GM12801 (cell line): Measurements from ENCODE around the gene ASPA.

ENCODE experiments used
- CTCF ChIP-seq: IDR thresholded peaks from one replicate; pipeline ENCODE4 v1.5.1; 2011; ENCODE audit warnings: control low read depth; ENCODE audit not compliant: insufficient read length; ENCODE audit errors: extremely low read depth

The ASPA gene

GRCh38 chr17:3542410-3543088 is 66.8 kb downstream of the ASPA start:
- TF ChIP-seq CTCF, result no peak

DNA sequence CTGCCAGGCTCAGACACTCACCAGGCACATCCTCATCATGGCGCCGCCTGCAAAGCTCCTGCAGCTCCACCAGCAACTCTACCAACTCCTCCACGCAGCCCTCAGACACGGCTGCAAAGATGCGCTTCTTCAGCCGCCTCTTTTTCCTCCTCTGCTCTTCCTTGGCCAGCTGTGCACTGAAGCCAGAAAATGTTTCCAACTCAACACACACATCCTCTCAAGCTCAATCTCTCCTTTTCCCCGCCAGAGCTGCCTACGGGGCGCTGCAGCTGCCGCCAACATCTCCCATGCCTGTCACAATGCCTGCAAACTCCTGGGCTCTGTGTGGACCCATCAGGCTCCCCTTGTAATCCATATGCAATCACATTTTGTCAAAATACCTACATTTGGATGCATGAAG is 67.7 kb downstream of the ASPA start:
- no peak for TF ChIP-seq CTCF

DNA sequence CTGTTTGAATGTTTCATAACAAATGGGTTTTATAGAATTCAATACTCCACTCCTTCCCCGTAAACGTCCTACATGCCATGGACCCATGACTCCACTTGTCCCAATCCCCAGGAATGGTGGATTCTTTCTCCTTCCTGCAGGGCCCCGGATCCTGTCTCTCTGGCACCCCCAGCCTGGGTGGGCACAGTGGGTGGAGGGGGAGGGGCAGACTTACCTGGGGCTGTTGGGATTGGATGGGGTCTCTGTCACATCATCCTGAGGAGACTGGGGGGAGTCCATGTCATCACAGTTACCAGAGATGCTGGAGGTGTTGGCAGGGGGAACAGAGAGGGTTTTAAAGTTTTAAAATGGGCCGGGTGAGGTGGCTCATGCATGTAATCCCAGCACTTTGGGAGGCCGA is 68.6 kb downstream of the ASPA start:
- TF ChIP-seq CTCF, result no peak

GRCh38 chr17:3545151-3545550 is 69.4 kb downstream of the ASPA start:
- no peak for TF ChIP-seq CTCF

- TF ChIP-seq CTCF, result no peak
These were observed 70.7 kb downstream of the ASPA start for GRCh38 chr17:3546521-3546920.

DNA sequence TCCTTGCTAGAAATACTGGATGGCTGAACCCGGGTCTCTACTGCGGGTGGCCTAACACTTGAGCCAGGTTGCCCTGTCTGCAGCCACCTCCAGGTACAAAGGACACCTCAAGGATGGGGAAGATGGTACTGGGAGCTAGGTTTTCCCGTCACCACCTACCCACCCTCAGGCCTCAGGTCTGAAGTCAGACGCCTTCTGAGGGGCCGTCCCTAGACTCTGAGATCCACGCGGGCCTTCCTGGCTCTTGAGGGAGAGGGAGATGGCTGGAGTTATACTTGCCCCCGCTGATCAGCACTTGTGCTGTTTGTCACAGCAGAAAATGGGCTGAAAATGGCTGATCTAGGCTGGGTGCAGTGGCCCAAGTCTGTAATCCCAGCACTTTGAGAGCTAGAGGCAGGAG is 71.2 kb downstream of the ASPA start:
- no peak for TF ChIP-seq CTCF

DNA sequence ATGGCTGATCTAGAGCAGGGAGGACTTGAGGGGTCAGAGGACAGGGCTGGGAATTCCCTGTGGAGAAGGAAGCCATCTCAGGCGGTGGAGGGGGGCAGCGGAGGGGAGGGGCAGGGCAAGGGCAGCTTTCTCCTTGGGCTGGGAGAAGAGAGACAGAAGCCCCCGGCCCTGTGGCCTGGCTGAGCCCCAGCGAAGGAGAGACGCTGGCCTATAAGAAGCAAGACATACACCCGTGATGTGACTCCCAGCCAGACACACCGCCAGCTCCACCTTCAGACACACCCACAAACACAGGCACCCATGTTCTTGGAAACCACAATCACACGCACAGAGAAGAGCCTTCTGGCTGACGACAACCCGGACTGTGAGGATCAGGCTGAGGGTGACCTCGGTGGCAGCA is 71.8 kb downstream of the ASPA start:
- TF ChIP-seq CTCF, result no peak
